Activated CD4-positive, alpha-beta T cell treated with anti-CD3 and anti-CD28 coated beads, Interleukin-2, Interleukin-6, amounts not matched to agents 100 ng/mL and 50 ng/mL, durations not matched to agents 16 hours and 8 hours (primary cell): Measurements from ENCODE around the gene LRRC14B.
"Not testable (repeated sequence)": the region's sequence is repeated elsewhere in the genome, so short reads cannot be mapped to it uniquely, and the experiment has no call there.

Experiments used
- DNase-seq: peaks from one replicate; pipeline ENCODE4 v3.0.0-alpha.2; 2020

Gene LRRC14B

DNA sequence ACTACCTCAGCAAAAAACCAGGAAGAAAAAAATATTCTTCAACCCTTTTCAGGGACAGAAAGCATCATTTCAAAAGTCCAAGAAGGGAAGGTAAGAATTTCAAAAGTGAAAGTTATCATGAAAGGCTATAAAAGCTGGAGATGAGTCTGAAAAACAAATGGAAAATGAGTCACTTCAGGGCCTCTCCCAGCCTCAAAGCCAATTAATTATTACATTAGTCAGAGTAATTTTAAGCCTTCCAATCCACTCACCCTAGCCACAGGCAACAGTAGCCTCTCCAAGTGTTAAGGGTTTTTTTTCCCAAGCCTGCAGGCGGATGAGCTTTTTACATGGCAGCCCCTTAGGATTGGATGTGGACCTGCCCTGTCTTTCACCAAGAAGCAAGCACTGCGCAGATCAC lies 24.0 kb downstream of the LRRC14B start:
- DNase-seq, result peak; percentile 26

DNA sequence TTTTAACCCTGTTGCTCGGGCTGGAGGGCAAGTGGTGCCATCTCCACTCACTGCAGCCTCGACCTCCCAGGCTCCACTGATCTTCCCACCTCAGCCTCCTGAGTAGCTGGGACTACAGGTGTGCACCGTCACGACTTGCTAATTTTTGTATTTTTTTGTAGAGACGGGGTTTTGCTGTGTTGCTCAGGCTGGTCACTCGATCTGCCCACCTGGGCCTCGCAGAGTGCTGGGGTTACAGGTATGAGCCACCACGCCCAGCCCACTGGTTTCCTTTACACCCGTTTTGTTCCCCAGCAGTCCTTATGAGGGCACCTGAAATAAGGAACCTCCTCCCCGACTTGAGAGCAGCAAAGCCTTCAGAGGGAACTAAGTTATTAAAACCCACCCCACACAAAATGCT lies 24.8 kb downstream of the LRRC14B start:
- DNase-seq, result not testable (repeated sequence)

DNA sequence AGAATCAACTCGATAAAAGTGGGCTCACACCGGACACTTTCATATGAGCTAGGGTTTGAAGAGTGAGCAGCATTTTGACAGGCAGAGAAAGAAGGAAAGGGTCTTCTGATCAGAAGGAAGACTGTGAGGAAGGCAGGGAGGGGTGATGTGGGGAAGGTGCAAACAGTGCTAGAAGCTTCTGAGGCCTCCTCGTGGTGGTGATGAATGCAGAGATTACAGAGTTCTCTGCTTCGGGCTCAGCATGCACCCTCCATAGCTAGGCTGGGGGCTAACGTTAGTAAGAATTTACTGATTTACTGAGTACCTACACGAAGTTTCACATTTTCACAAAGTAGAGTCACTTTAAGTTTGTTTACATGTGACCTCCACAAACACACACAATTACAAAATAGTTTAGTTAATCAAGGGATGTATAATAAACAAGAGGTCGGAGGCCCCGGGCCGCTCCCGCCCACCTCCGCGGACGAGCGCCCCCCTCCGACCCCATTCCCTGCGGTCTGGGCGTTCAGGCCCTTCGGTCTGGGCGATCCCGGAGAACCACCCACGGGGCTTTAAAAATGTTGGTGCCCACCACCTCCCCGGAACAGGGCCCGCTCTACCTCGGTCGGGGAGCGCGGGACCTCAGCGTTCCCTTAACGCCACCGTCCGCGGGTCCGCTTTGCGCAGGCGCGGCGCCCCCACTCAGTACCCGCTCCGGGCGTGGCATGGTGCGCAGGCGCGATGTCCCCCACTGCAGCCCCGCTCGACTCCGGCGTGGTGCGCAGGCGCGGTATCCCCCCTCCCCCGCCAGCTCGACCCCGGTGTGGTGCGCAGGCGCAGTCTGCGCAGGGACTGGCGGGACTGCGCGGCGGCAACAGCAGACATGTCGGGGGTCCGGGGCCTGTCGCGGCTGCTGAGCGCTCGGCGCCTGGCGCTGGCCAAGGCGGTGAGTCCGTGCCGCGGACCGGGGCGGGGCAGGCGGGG lies 26.5 kb downstream of the LRRC14B start, which contains the start of the genes CCDC127 and SDHA:
Gene CCDC127 (minus strand): TSS at position 660 of the 963 bp plus-strand sequence. CDS start 1,304 bp downstream, outside the sequence.
Gene SDHA (plus strand): TSS at position 827 of the 963 bp plus-strand sequence. CDS start 36 bp downstream, at position 863.
- DNase-seq, result peak; percentile 98

DNA sequence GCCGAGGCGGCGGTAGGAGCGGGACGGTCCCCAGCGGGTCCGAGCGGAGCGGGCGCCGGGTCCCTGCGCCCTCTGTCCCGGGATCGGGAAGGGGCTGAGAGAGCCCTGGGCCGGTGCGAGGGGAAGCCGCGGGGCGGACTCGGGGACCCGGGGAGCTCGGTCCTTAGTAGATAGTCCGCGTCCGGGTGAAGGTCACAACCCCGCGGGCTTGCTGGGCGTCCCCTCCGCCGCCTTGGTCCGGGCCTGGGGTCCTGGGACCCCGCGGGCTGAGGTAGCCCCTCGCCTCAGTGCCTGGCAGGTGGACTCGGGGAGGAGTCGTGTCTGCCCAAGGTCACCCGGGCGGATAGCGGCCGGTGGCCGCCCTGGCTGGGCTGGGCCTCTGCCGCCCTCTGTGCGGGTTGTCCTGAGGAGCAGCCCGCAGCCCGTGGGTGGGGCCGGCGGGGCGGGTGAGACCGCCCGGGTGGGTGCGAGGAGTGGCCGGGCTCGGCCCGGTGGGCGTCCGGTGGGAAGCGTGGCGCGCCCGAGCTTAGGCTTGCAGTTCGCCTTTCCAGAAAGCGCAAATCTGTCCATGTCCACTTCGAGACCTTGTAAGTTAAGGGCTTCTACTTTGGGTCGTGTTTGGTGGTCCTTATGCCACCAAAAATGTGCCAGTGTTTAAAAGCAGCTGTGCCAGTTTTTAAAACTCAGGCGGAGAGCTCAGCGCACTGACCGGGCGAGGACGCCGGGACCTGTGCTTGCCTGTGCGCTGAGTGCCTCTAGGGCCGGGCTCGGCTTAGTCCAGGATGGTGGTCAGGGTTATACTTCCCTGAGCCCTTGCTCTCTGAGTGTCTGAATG lies 27.4 kb downstream of the LRRC14B start:
- peak; percentile 15 for DNase-seq

DNA sequence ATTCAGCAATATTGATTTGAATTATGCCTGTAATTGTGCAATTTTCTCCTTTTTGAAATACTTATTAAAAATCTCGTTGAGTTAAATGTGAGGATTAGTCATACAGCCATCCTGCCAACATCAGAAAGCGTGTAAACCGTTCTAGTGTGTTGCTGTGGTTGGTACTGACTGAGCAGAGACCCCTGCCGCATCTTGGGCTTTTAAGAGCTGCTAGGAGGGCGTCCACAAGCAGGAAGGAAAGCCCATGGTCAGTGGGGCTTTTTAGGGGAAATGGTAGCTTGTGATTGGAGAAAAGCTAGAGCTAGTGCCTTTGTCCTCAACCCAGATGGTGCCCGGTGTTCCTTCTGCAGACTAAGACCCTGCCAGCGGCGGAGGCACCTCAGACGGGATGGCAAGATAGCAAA lies 28.2 kb downstream of the LRRC14B start:
- peak; percentile 44 for DNase-seq

DNA sequence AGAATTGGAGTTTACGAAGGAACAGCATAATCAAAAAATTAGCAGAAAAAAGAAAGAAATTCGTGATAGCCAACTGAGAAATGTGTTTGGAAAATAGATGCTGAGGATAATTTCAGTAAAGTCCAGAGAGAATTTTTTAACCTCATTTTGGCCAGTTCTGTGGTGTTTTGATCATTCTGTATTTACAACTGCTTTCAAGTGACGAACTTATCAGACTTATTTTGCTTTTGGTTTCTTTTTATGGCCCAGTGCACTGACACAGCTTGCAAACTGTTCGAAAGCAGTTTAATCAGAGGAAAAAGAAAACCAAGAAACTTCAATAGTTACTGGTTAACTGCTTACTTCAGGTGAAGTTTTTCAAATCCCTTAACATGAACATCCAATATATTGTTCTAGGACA lies 28.7 kb downstream of the LRRC14B start:
- peak; percentile 36 for DNase-seq

DNA sequence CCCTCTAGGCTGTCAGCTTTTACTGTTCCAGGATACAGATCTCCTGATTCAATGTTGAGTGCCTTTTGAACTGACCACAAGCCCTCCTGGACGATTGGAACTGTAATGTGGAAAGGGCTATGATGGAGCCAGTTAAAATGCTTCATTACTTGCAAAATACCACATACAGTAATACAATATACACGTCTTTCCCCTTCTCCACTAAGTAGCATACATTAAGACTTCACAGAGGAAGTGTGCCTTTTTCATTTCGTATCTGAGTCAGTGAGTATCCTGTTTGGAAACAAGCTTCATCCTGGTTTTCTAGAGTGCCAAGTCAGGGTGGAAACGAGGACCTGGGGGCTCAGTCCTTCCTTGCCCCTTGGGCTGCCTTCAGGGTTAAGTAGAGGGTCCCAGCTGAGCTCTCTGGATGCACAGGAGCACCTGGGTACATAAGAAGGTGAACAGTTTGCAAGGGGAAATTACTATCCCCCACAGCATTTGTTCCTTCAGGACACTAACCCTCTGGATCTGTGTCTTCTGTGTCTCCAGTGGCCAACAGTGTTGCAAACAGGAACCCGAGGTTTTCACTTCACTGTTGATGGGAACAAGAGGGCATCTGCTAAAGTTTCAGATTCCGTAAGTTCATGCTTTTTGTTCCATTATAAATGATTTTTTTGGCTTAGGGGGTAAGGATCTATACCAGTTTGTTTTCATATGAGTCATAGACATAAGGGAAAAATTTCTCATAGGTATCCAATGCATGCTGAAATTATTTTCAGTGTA lies 31.8 kb downstream of the LRRC14B start:
- DNase-seq, result not testable (repeated sequence)

DNA sequence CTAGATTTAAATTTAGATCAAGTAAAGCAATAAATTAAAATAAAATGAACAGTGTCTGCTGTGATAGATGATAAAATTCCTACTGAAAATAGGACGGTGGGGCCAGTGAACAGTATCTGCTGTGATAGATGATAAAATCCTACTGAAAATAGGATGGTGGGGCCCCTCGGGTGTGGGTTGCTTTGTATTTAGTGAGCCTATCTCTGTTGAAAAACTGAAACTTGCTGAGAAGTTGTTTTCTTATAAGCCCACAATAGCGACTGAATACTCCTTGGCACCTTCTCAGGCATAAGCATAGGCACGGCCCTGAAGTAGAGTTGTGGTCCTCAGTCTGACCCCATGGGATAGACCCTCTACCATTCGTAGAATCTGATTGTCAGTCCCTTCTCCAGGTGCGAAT lies 32.5 kb downstream of the LRRC14B start:
- no peak for DNase-seq

DNA sequence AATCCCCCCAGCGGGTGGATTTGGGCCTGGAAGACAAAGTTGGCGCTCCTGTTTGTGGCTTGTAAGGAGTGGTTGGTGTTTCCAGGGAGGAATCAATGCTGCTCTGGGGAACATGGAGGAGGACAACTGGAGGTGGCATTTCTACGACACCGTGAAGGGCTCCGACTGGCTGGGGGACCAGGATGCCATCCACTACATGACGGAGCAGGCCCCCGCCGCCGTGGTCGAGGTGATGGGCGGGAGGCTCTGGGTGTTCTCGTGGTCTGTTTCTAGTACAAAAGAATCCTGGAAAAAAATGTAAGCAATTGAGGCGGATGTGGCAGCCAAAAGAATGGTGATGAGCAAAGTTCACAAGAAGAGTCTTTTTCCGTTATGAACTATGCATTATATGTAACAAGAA lies 34.0 kb downstream of the LRRC14B start:
- DNase-seq, result no peak

DNA sequence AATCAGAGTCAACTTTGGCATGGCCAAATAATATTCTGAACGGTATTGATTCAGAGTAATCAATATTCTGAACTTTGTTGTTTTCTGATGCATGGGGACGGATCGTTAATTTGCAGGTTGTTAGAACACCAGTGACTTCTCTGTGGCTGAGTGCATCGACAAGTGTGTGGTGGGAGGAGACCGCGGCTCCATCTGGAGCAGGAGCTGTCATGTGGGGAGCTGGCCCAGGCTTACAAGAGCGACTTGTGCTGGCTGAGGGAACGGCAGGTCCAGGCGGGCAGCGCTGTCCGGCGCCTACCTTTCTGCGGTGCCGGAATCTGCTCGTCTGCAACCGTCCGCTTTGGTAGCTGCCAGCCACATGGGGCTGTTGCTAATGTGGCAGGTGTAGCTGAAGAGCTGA lies 36.1 kb downstream of the LRRC14B start:
- DNase-seq, result not testable (repeated sequence)

DNA sequence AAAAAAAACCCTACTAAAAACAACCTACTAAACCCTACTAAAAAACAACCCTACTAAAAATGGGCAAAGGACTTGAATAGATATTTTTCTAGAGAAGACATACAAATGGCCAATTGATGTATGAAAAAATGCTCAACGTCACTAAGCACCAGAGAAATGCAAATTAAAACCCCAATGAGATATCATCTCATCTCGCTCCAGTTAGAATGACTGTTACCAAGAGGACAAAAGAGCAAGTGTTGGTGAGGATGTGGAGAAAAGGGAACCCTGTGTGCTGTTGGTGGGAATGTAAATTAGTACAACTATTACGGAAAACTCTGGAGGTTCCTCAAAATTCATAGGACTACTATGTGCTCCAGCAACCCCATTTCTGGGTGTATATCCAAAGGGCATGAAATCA lies 37.6 kb downstream of the LRRC14B start:
- no peak for DNase-seq

DNA sequence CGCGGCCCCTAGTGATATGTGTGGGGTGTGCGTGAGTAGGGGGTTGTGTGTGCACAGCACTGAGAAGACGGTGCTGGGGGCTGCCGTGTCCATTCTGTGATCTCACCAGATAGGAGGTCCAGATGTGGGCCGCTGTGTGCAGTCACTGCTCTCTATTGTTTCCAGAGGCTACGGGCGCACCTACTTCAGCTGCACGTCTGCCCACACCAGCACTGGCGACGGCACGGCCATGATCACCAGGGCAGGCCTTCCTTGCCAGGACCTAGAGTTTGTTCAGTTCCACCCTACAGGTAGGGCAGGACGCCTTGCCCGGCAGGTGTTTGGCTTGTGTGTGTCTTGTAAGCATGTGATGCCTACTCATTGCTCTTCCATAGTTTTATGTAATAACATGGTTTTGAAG lies 39.4 kb downstream of the LRRC14B start:
- DNase-seq, result no peak

DNA sequence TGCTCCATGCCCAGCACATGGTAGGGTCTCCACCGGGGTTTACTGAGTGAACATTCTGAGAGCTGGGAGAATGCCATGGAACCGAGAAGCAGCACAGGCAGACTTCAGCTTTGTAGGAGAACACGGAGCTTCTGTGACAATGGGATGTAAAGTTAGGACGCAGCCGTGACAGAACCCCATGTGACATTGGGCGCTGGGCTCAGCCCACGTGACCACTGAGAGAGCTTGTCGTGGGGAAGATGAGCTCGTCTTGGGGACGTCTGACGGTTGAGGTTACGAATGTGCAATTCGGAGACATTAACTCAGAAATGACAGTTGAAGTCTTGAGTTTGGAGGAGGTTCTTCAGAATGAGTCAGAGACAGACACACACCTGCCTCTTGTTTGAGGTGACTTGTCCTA lies 40.4 kb downstream of the LRRC14B start:
- peak; percentile 19 for DNase-seq

DNA sequence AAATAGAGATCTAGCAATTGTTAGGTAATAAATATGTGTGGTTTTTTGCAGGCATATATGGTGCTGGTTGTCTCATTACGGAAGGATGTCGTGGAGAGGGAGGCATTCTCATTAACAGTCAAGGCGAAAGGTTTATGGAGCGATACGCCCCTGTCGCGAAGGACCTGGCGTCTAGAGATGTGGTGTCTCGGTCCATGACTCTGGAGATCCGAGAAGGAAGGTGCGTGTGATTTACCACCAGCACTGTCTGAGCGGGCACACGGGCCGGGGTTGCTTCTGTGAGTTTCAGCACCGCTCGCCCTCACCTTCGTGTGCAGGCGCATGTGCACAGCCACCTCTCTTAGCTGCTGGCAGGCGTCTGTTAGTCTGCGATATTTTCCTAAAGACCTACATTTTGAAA lies 42.1 kb downstream of the LRRC14B start:
- DNase-seq, result not testable (repeated sequence)

DNA sequence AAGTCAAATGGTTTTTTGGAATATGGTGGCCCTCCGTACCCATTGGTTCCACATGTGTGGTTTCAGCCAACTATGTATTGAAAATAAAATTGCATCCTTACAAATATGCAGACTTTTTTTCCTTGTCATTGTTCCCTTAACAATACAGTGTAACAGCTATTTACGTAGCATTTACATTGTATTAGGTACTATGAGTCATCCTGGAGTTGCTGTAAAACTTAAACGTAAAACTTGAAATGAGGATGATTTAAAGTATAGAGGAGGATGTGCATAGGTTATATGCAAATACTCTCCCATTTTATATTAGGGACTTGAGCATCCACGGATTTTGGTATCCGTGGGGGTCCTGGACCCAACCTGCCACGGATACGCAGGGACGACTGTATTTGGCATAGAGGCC lies 43.2 kb downstream of the LRRC14B start:
- no peak for DNase-seq

DNA sequence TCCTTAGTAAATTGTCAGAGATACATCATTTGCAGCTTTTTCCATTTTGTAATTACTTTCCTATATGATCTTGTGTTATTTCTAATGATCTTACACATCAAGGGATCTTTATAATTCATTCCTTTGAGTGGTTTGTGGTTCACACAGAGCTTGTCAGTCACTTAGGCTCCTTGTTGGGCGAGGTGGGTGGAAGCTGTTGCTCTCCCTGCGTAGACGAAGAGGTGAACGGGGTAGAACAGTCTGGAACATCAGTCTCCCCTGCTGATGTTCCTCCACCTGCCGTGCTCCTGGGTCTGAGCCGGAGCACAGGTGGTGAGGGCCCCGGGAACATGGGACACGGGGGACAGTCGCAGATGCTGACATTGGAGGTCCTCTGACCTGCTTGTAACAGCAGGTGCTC lies 44.2 kb downstream of the LRRC14B start:
- DNase-seq, result not testable (repeated sequence)

DNA sequence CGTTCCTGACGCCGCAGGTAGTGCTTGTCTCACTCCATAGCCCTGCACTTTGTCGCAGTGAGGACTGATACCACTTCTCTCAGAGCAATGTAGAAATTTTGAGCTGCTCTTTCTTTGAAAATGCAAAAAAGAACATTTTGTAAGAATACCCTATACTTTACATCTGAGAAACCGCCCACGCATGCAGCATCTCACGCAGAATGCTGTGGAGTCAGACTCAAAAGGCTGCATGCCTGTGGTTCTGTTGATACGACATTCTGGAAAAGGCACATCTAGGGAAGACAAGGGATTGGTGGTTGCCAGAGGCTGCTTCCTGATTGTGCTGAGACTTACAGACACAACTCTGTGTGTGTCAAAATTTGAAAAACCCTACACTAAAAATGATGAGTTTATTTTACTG lies 46.6 kb downstream of the LRRC14B start:
- DNase-seq, result not testable (repeated sequence)

DNA sequence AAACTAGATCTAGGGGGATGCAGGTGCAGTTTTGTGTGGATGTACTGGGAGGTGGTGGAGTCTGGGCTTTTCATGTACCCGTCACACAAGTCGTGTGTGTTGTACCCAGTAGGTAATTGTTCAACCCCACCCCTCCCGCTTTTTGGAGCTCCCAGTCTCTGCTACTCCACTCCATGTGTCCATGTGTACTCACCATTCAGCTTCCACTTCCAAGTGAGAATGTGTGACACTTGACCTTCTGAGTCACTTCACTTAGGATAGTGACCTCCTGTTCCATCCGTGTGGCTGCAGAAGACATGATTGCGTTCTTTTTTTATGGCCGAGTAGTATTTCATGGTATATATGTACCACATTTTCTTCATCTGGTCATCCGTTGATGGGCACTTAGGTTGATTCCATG lies 49.3 kb downstream of the LRRC14B start:
- DNase-seq, result not testable (repeated sequence)

DNA sequence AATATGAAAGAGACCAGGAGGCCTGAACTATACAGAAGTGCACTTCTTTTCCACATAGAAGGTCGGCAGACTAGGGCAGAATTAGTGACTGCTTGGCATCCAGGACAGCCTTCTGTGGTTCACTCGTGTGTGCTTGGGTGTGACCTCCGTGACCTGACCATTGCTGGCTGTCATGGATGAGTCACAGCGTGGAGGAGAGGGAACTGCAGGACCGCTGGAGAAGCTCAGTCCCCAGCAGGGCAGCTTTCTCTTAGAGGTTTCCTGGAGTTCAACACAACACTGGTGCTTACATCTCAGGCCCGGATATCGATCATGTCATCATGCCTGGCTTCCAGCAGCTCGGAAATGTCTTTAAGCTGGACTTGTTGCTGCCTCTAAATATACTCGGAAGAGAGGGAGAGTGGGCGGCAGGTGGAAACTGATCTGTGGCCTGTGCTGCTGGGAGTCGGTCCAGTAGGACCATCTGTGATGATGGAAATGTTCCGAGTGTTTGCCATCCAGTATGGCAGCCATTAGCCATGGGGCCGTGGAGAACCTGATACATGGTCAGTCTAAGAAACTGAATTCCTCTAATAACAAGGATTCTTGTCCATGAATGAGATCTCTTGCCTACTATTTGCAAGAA lies 49.9 kb downstream of the LRRC14B start:
- not testable (repeated sequence) for DNase-seq

DNA sequence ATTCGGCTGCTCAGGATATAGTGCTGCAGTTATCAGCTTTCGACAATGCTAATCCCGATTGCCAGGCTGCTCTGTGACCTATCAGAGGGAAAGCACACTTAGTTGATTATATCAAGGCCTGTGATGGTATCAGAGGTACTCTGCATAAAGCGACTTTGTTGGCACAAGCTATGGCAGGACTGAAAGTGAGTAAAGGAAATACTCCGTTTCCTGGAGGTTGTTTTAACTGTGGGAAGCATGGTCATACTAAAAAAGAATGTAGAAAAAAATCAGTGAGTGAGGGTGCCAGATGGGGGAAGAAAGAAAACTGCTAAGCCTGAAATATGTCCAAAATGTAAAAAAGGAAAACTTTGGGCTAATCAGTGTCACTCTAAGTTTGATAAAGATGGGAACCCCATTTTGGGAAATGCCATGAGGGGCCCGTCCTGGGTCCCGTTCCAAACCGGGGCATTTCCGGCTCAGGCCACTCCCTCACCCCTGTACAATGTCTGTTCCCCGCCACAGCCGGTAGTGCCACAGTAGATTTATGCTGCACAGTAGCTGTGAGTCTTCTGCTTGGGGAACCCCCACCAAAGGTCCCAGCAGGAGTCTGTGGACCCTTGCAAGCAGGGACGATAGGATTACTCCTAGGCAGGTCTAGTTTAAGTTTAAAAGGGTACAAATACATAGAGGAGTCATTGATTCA lies 52.5 kb downstream of the LRRC14B start:
- DNase-seq, result not testable (repeated sequence)

DNA sequence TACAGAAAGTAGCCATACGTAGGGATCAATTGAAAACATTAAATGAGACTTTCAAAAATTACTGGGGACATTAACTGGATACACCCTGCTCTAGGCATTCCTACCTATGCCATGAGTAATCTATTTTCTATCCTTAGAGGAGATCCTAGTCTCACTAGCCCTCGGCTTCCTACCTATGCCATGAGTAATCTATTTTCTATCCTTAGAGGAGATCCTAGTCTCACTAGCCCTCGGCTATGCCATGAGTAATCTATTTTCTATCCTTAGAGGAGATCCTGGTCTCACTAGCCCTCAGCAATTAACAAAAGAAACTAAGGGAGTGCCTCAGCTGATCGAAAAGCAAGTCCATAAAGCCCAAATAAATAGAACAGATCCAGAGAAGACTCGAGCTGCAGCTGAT lies 54.4 kb downstream of the LRRC14B start:
- DNase-seq, result not testable (repeated sequence)
